ENCODE measurements around the gene PER1. TPM values are rescaled to one million over a fixed set of nuclear protein-coding genes. Genes with fewer than 3 reads are reported as not detected.

Gene PER1
- total RNA-seq, 2 experiments from 2014 or later = 15.4 to 48.0 TPM

DNA sequence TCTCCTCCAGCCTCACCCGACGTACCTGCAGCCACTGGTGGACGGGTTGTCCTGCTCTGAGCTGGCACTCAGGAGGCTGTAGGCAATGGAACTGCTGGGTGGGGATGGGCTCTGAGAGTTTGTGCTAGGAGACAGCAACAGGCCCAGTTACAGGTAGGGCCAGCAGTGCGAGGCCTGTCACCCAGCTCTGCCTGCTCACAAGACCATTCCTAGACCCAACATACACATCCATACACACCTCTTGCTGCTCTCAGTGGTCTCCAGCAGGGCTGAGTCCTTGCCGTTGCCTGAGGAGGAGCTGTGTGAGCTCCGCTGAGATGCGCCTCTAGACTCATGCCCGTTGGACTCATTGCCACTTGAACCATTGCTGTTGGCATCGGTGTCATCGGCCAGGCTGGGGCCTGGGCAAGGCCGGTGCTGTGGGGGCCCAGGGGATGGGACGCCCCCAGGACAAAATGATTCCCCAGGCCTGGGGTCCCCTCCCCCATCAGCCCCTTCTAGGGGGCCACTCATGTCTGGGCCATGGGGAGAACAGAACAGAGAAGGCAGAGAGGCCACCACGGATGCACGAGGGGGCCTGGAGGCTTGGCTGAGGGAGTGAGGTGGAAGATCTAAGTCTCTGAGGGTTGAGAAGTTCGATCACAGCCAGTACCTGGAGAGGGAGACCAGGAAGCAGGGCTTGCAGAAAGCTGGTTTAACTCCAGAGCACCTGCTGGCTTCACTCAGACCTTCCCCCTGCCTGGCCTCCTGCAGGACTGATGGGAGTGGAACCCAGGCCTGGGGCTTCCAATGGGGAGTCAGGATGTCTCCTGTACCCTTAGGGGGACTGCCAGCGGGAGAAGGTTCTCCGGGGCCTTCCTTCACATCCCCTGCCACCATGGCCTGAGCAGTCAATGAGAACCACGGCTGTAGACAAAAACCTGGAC lies 1.7 kb downstream of the PER1 start:
- H3K4me1 ChIP-seq (ENCODE audit: insufficient read depth, low read length, poor library complexity, severe bottlenecking) = peaks cover 41% of the 10 kb centered on the region
- H3K9me3 ChIP-seq (ENCODE audit: low read length) = no peaks in the 10 kb centered on the region
- intact Hi-C loops (cut with micrococcal nuclease; ENCODE audit: unreplicated experiment) = loop anchor here (1.0 to 10.0 kb wide), 2 partner anchors 11 to 316 kb away; partner anchors contain the start of gene KDM6B
- peak overlapping the region; percentile 62 for H3K27ac ChIP-seq (ENCODE audit: low read depth, low read length, poor library complexity, severe bottlenecking)
- peaks cover 47% of the 10 kb centered on the region for H3K36me3 ChIP-seq (ENCODE audit: insufficient read depth, low read length)
- ChIA-PET POLR2A (interaction anchor here (0.6 to 1.1 kb wide), 5 partner anchors 10 to 145 kb away, joined by 3 to 4 read pairs (median 3); partner anchors contain the start of gene SLC25A35), CTCF (ENCODE audit: unreplicated experiment) (no interaction called here)
- BruUV-seq (replicated peaks) = no TSS peak
- no peak for DNase-seq (ENCODE audit: low spot score)
- no peak overlapping the region for H2AFZ ChIP-seq (ENCODE audit: low read length)
- TF ChIP-seq, protein P1, sequence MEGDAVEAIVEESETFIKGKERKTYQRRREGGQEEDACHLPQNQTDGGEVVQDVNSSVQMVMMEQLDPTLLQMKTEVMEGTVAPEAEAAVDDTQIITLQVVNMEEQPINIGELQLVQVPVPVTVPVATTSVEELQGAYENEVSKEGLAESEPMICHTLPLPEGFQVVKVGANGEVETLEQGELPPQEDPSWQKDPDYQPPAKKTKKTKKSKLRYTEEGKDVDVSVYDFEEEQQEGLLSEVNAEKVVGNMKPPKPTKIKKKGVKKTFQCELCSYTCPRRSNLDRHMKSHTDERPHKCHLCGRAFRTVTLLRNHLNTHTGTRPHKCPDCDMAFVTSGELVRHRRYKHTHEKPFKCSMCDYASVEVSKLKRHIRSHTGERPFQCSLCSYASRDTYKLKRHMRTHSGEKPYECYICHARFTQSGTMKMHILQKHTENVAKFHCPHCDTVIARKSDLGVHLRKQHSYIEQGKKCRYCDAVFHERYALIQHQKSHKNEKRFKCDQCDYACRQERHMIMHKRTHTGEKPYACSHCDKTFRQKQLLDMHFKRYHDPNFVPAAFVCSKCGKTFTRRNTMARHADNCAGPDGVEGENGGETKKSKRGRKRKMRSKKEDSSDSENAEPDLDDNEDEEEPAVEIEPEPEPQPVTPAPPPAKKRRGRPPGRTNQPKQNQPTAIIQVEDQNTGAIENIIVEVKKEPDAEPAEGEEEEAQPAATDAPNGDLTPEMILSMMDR (conservative IDR thresholded peaks at IDR 0.05; ENCODE audit: low read length) = no peak
- TF ChIP-seq EZH2phosphoT487 (IDR thresholded peaks at IDR 0.05; ENCODE audit: borderline replicate concordance, low read depth, low read length) = no peak
- peak overlapping the region; percentile 82 for H3K4me3 ChIP-seq (ENCODE audit: low read depth, low read length, poor library complexity, severe bottlenecking)
- peaks cover 12% of the 10 kb centered on the region; the same call in 1 of the 2 replicates for H3K79me2 ChIP-seq (ENCODE audit: insufficient read depth, low read depth, low read length)
- peak overlapping the region; percentile 95 for H3K4me2 ChIP-seq (ENCODE audit: low read length)
- no peaks in the 10 kb centered on the region; the same call in 1 of the 2 replicates for H4K20me1 ChIP-seq (ENCODE audit: insufficient read depth, low read length)
- no peaks in the 10 kb centered on the region for H3K9me2 ChIP-seq (ENCODE audit: insufficient read depth, low read length)

- DNase-seq (ENCODE audit: low spot score) = no peak
- Histone ChIP-seq H3K9me3 (ENCODE audit: low read length) (no peaks in the 10 kb centered on the region), H3K4me2 (ENCODE audit: low read length) (no peak overlapping the region), H3K4me3 (ENCODE audit: low read depth, low read length, poor library complexity, severe bottlenecking) (no peak overlapping the region), H2AFZ (ENCODE audit: low read length) (no peak overlapping the region), H3K4me1 (ENCODE audit: insufficient read depth, low read length, poor library complexity, severe bottlenecking) (peaks cover 33% of the 10 kb centered on the region), H4K20me1 (ENCODE audit: insufficient read depth, low read length) (no peaks in the 10 kb centered on the region; the same call in 1 of the 2 replicates), H3K9me2 (ENCODE audit: insufficient read depth, low read length) (no peaks in the 10 kb centered on the region), H3K36me3 (ENCODE audit: insufficient read depth, low read length) (peaks cover 55% of the 10 kb centered on the region), H3K27ac (ENCODE audit: low read depth, low read length, poor library complexity, severe bottlenecking) (no peak overlapping the region), H3K79me2 (ENCODE audit: insufficient read depth, low read depth, low read length) (peaks cover 12% of the 10 kb centered on the region; the same call in 1 of the 2 replicates)
- CTCF ChIA-PET (ENCODE audit: unreplicated experiment) = no interaction called here
- TF ChIP-seq, protein P1 (conservative IDR thresholded peaks at IDR 0.05; ENCODE audit: low read length) = no peak
- TF ChIP-seq EZH2phosphoT487 (IDR thresholded peaks at IDR 0.05; ENCODE audit: borderline replicate concordance, low read depth, low read length) = no peak
- BruUV-seq (replicated peaks) = no TSS peak
- intact Hi-C loops (cut with micrococcal nuclease; ENCODE audit: unreplicated experiment) = loop anchor here (10.0 kb wide), 1 partner anchor 315 kb away; the partner anchor contains the start of gene KDM6B
- POLR2A ChIA-PET = no interaction called here
Observed at GRCh38 chr17:8149419-8150193, 2.6 kb downstream of the PER1 start.
